Muscle layer of colon (tissue), 2 donors: ENCODE measurements around the gene OR6K6.

ENCODE experiments used
- H3K27ac ChIP-seq: one replicate; pipeline ENCODE4 v1.7.0; 2013; ENCODE audit warnings: low read depth, mild to moderate bottlenecking, low read length, moderate library complexity
- H3K27me3 ChIP-seq, 2 donors: one replicate each; pipeline ENCODE4 v1.7.0; 2013; ENCODE audit warnings: low read length in 2 of 2, mild to moderate bottlenecking in 2 of 2; ENCODE audit not compliant: insufficient read depth in 2 of 2, control insufficient read depth in 1 of 2
- H3K36me3 ChIP-seq: one replicate; pipeline ENCODE4 v1.7.0; 2013; ENCODE audit warnings: mild to moderate bottlenecking, low read length; ENCODE audit not compliant: insufficient read depth
- H3K4me1 ChIP-seq: one replicate; pipeline ENCODE4 v1.7.0; 2013; ENCODE audit warnings: mild to moderate bottlenecking, low read length; ENCODE audit not compliant: insufficient read depth
- H3K4me3 ChIP-seq, 2 donors: one replicate each; pipeline ENCODE4 v1.7.0; 2013; ENCODE audit warnings: low read length in 2 of 2, low read depth in 1 of 2, mild to moderate bottlenecking in 1 of 2, moderate library complexity in 1 of 2
- H3K9ac ChIP-seq: one replicate; pipeline ENCODE4 v1.7.0; 2013; ENCODE audit warnings: low read length
- H3K9me3 ChIP-seq: one replicate; pipeline ENCODE4 v1.7.0; 2013; ENCODE audit warnings: mild to moderate bottlenecking, low read length
- donor health status: abdominal sarcoma.
- donor health status: Adenocarcinoma of cecum.

OR6K6 gene

DNA sequence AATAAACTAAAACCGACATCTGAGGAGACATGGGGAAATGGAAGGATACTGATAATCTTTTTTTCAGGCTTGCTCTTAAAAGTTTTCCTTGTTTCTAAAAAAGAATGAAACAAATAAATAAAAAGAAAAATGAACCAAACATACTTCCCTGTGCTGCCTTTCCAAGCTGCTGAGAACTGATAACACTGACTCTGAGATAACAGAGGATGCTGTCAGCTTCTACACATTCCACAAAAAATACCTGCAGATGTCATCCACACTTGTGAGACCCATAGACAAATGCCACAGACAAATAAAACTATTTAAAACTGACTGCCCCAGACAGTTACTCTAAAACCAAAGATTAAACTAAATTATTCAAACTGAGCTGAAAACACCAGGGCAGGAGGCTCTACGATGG lies 22.0 kb upstream of the OR6K6 start:
- no peak overlapping the region for H3K9ac ChIP-seq
- no peaks in the 10 kb centered on the region for H3K36me3 ChIP-seq

DNA sequence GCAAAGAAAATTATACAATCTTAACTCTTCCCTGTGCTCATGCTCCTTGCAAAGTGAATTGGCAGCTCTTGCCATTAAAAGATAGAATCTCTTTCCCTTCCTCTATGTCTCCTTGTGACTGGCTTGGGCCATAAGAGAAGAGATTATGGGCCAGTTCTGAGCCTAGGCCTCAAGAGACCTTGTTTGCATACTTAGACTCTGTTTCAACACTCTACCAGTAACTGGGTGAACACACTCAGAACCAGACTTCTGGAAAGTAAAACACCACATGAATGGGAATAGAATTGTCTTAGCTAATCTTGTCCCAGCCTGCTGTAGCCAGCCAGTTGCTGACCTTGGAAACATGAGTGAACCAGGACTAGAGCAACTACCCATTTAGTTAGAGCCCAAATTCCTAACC lies 18.7 kb upstream of the OR6K6 start:
- Histone ChIP-seq H3K27ac (no peak overlapping the region), H3K36me3 (no peaks in the 10 kb centered on the region), H3K4me1 (no peaks in the 10 kb centered on the region), H3K9me3 (no peaks in the 10 kb centered on the region), H3K9ac (no peak overlapping the region), H3K27me3 (no peaks in the 10 kb centered on the region), H3K4me3 (no peak overlapping the region)

More for the DNA sequence above, 22.0 kb upstream of the OR6K6 start:
- Histone ChIP-seq H3K9me3 (no peaks in the 10 kb centered on the region), H3K4me3 (no peak overlapping the region), H3K27me3 (no peaks in the 10 kb centered on the region), H3K4me1 (no peaks in the 10 kb centered on the region), H3K27ac (no peak overlapping the region)

DNA sequence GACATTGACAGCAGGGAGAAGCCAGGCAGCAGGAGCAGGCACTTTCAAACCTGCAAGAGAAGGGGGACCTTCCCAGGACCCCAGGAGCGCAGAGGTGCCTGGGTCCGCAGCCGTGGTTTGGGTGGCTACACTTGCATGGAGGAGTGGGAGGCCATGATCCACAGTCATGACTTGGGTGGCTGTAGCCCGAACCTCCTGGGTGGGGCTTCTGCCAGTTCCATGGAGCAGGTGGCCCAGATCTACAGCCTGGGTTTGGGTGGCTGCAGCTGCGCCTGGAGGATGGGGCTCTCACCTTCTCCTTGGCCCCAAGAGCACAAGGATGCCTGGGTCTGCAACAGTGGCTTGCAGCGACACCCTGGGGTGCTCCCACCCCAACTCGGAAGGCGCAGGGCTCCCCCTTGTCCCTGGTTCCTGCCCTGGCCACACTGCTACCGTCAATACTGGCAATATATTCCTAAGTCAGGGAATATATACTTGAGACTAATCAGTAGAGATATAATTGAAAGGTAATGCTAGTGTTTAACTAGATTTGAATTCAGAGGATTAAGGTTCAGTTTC lies 2.3 kb upstream of the OR6K6 start:
- H3K4me1 ChIP-seq, result no peaks in the 10 kb centered on the region
- H3K4me3 ChIP-seq, result no peak overlapping the region
- H3K36me3 ChIP-seq, result no peaks in the 10 kb centered on the region
- no peak overlapping the region for H3K27ac ChIP-seq
- H3K27me3 ChIP-seq, result no peaks in the 10 kb centered on the region
- H3K9ac ChIP-seq, result no peak overlapping the region
- H3K9me3 ChIP-seq, result no peaks in the 10 kb centered on the region

DNA sequence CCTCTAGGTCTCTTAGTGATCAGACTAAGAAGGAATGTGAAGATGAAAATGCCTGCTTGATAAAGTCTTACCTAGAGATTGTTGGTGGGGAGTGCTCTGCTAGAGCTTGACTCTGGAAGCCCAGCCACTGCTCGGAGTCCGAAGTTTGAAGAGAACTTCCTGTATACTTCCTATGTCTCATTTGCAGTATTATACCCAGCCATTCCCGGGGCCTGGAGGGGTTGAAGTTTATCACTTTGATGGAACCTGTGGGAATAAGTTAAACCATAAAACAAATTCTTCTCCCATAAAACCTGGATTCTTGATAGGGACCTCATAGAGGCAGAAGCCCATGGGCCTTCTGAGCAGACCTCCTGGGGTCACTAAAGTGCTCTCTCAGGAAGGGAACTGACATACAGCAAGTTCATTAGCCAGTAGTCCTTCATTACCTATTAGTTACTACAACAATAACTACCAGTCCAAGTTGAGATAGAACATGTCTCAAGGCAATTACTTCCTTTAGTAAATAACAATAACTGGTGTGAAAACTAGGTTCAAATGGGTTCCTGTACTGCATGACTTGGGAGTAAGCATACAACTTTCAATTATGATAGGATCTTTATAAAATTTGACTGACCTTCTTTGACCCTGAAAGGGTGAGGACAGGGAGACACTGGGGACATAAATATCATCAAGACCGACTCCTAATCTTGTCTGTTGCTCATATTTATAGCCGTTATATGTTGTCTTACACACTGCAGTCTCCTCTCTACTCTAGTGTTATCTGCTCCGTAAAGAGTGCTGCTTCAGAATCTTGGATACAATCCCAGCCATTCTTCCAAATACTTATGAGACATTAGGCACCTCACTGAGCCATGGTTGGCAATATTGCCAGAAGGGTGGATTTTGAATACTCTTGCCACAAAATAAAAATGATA lies 17.7 kb downstream of the OR6K6 start, which contains the start of gene OR6N1:
Gene OR6N1, minus strand, starts transcription at position 246 of the 917 bp plus-strand sequence. CDS start 5,513 bp downstream, outside the sequence.
- no peaks in the 10 kb centered on the region for H3K27me3 ChIP-seq
- H3K4me3 ChIP-seq, result no peak within 1 kb of the TSS
- no peaks in the 10 kb centered on the region for H3K36me3 ChIP-seq
- H3K27ac ChIP-seq, result no peak within 1 kb of the TSS
- H3K9me3 ChIP-seq, result no peaks in the 10 kb centered on the region
- no peaks in the 10 kb centered on the region for H3K4me1 ChIP-seq
- H3K9ac ChIP-seq, result no peak within 1 kb of the TSS

DNA sequence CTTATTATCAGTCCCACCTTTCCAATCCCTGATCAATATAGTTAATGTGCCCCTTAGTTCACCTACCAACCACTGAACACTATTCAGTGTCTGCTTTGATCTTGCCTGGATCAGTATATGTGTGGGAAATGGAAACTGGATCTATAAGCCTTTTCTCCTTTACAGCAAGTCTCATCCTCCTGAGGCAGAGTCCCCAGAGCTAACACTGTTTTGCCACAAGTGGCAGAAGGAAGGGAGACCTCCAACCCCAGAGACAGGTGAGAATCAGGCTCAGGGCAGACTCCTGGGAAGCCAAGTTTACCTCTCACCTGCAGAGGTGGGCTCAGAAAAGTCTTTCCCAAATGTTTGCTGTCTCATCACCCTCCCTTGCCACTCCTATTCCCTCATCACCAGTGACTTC lies 26.6 kb downstream of the OR6K6 start, which contains the start of gene OR6N2:
Gene OR6N2, minus strand, starts transcription at position 101 of the 400 bp plus-strand sequence. CDS start 3,569 bp downstream, outside the sequence.
- H3K36me3 ChIP-seq, result no peaks in the 10 kb centered on the region
- no peak within 1 kb of the TSS for H3K4me3 ChIP-seq
- H3K27ac ChIP-seq, result no peak within 1 kb of the TSS
- H3K9me3 ChIP-seq, result no peaks in the 10 kb centered on the region
- no peaks in the 10 kb centered on the region for H3K4me1 ChIP-seq
- no peaks in the 10 kb centered on the region for H3K27me3 ChIP-seq
- no peak within 1 kb of the TSS for H3K9ac ChIP-seq

DNA sequence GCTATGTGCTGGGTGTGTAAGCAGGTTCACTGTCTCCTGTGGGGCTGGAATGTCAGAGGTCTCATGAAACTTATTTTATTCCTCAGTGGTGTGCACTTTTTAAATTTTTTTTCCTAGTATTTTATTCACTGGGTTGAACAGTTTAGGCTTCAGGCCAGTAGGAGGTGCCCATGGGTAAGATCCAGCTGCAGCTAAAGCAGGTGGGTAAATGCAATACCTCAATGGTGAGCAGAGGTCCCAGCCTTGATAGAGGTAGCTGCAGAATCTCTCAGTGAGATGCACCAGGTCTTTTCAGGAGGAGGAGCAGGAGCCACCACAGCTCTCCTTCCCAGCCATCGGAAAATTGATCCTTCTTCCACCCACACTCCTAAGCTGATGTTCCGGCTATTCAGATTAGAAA lies 39.1 kb downstream of the OR6K6 start:
- H3K9me3 ChIP-seq, result no peaks in the 10 kb centered on the region
- no peak overlapping the region for H3K27ac ChIP-seq
- H3K27me3 ChIP-seq, result no peaks in the 10 kb centered on the region
- no peaks in the 10 kb centered on the region for H3K36me3 ChIP-seq
- H3K4me3 ChIP-seq, result no peak overlapping the region
- no peak overlapping the region for H3K9ac ChIP-seq
- no peaks in the 10 kb centered on the region for H3K4me1 ChIP-seq

DNA sequence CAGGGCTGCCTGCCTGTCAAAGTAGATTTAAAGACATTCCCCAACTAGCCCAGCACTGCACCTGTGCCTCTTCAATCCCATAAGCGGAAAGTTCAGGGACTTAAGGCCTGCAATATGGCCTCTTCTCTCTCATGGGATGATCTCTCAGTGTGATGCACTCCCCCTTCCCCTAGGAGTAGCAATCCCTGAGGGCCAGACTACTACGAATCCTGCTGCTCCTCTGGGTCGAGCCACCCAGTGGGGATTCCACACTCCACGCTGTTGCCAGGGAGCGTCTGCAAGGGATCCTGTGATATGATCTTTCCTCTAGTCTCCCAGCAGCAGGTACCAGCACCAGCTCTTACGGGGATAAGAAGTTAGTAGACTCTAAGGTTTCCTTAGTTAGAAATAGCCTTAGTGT lies 39.7 kb downstream of the OR6K6 start:
- Histone ChIP-seq H3K27ac (no peak overlapping the region), H3K9me3 (no peaks in the 10 kb centered on the region), H3K36me3 (no peaks in the 10 kb centered on the region), H3K4me3 (no peak overlapping the region), H3K4me1 (no peaks in the 10 kb centered on the region), H3K9ac (no peak overlapping the region), H3K27me3 (no peaks in the 10 kb centered on the region)

DNA sequence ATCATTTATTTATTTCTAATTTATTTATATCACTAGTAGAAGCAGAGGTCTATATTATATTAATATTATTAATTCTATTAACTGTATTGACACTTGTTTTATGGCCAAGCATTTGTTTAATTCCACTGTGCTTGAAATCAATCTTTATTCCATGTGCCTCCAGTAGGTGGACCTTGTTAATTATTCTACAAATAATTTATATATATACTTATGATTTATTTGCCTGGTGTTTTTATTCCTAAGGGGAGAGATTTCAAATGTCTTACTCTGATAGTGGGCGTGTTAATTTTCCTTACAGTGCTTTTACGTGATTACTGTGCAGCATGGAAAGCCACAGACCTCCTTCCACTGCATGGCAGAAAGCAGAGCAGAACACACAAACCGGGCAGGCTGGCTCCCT lies 44.0 kb downstream of the OR6K6 start:
- Histone ChIP-seq H3K4me1 (no peaks in the 10 kb centered on the region), H3K4me3 (no peak overlapping the region), H3K27me3 (no peaks in the 10 kb centered on the region), H3K9me3 (no peaks in the 10 kb centered on the region), H3K36me3 (no peaks in the 10 kb centered on the region), H3K27ac (no peak overlapping the region), H3K9ac (no peak overlapping the region)

DNA sequence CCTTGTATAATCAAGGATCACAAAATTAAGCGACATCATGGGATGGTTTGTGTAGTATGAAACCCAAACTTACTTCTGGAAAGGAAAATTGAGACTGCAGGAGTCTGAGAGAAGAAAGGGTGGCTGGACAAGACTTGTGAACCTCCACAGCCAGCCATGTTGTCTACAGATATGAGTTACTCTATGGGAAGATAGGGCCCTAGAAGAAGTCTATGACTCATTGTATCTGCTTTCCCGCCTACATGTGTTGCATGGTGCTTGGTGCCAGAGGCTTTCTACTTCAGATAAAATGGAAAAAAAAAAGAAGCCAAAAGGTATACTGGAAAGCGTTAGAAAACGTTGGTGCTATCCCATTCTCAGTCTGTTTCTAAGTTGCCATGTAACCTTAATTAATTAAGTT lies 45.2 kb downstream of the OR6K6 start:
- Histone ChIP-seq H3K9me3 (no peaks in the 10 kb centered on the region), H3K27ac (no peak overlapping the region), H3K4me3 (no peak overlapping the region), H3K9ac (no peak overlapping the region), H3K36me3 (no peaks in the 10 kb centered on the region), H3K27me3 (no peaks in the 10 kb centered on the region), H3K4me1 (no peaks in the 10 kb centered on the region)

DNA sequence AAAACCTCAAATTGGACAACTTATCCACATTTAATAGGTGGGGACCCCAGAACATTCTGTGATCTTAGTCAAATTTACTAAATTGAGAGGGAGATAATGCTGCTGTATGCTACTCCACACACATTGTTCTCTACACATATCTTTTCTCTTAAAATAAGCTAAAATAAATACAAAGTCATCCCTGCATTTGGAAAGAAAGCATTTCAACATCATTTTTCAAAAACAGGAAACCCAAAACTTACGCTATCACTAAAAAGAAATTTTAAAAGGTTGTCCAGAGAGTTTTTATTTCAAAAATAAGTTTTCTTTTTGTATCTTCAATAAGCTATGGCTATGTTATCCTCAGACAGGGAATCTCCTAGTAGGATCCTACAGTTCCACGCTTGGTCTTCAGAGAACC lies 46.0 kb downstream of the OR6K6 start:
- H3K9ac ChIP-seq, result no peak overlapping the region
- no peaks in the 10 kb centered on the region for H3K27me3 ChIP-seq
- no peaks in the 10 kb centered on the region for H3K36me3 ChIP-seq
- no peak overlapping the region for H3K27ac ChIP-seq
- H3K4me3 ChIP-seq, result no peak overlapping the region
- no peaks in the 10 kb centered on the region for H3K9me3 ChIP-seq
- no peaks in the 10 kb centered on the region for H3K4me1 ChIP-seq

DNA sequence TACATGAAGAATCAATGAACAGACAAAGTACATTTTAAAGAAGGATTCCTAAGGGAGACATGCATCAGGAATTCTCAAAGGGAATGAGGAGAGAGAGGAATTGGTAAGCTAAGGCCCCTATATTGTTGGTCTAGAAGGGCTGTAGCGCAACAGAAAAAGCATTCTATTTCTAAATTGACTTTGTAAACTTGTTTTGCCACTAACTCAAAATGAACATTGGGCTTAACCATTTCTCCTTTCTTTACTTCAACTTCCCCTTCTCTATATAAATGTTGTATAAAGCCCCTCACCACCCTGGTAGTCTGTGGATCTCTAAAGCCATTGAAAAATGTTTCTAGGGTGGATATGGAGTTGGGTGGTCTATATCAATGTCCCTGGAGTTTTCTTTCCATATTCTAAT lies 46.9 kb downstream of the OR6K6 start:
- Histone ChIP-seq H3K9ac (no peak overlapping the region), H3K36me3 (no peaks in the 10 kb centered on the region), H3K4me1 (no peaks in the 10 kb centered on the region), H3K9me3 (no peaks in the 10 kb centered on the region), H3K27ac (no peak overlapping the region), H3K27me3 (no peaks in the 10 kb centered on the region), H3K4me3 (no peak overlapping the region)
